ENCODE measurements around the gene NR4A1. TPM values are rescaled to one million over a fixed set of nuclear protein-coding genes. Genes with fewer than 3 reads are reported as not detected.

NR4A1 gene
- total and polyA plus RNA-seq, 2 of the 13 experiments (the other 11 are each of a cell fraction or from before 2014, with no cell fraction given) = 5.7 to 15.2 TPM

GRCh38 chr12:52062167-52063081 lies 11.2 kb downstream of the NR4A1 start (continued):
- TF ChIP-seq PAX8 (CRISPR knock-in tag; IDR thresholded peaks at IDR 0.05; ENCODE audit: borderline replicate concordance) = no peak
- no peak for TF ChIP-seq MAFF (IDR thresholded peaks at IDR 0.05; ENCODE audit: low read depth, low read length)
- TF ChIP-seq ZBTB7A (CRISPR knock-in tag; IDR thresholded peaks at IDR 0.05) = 0 out of 2 replicates have a peak, but pooled peaks have one; percentile 8
- TF ChIP-seq ZNF143 (CRISPR knock-in tag; IDR thresholded peaks at IDR 0.05) = 0 out of 2 replicates have a peak, but pooled peaks have one; percentile 32
- TF ChIP-seq ZNF572 (CRISPR knock-in tag; IDR thresholded peaks at IDR 0.05) = 0 out of 2 replicates have a peak, but pooled peaks have one; percentile 51
- TF ChIP-seq DNMT1 (CRISPR knock-in tag; IDR thresholded peaks at IDR 0.05) = no peak
- no peak for TF ChIP-seq MXD4 (CRISPR knock-in tag; IDR thresholded peaks at IDR 0.05)
- TF ChIP-seq ZNF121 (CRISPR knock-in tag; IDR thresholded peaks at IDR 0.05) = 0 out of 2 replicates have a peak, but pooled peaks have one; percentile 4
- 0 out of 2 replicates have a peak, but pooled peaks have one; percentile 58 for TF ChIP-seq ZBTB46 (CRISPR knock-in tag; IDR thresholded peaks at IDR 0.05; ENCODE audit: borderline replicate concordance)
- no peak for TF ChIP-seq MED8 (CRISPR knock-in tag; IDR thresholded peaks at IDR 0.05; ENCODE audit: insufficient replicate concordance)
- 0 out of 2 replicates have a peak, but pooled peaks have one; percentile 53 for TF ChIP-seq MTA1 (CRISPR knock-in tag; IDR thresholded peaks at IDR 0.05; ENCODE audit: borderline replicate concordance)
- no peak for TF ChIP-seq TSC22D2 (CRISPR knock-in tag; IDR thresholded peaks at IDR 0.05; ENCODE audit: borderline replicate concordance)
- TF ChIP-seq ARNTL (CRISPR knock-in tag; IDR thresholded peaks at IDR 0.05) = peak; percentile 50; the same call in 1 of the 2 replicates
- peak; percentile 36; the same call in 1 of the 2 replicates for TF ChIP-seq ZNF609 (CRISPR knock-in tag; IDR thresholded peaks at IDR 0.05; ENCODE audit: borderline replicate concordance)
- TF ChIP-seq ZNF768 (CRISPR knock-in tag; IDR thresholded peaks at IDR 0.05) = no peak; the same call in 1 of the 2 replicates
- TF ChIP-seq ZSCAN25 (CRISPR knock-in tag; IDR thresholded peaks at IDR 0.05) = 0 out of 2 replicates have a peak, but pooled peaks have one; percentile 29
- TF ChIP-seq HNF1B (CRISPR knock-in tag; IDR thresholded peaks at IDR 0.05) = 0 out of 2 replicates have a peak, but pooled peaks have one; percentile 25
- TF ChIP-seq ZFX (CRISPR knock-in tag; IDR thresholded peaks at IDR 0.05; ENCODE audit: low read depth) = peak; percentile 72
- peak; percentile 59; the same call in 1 of the 2 replicates for TF ChIP-seq TBX2 (CRISPR knock-in tag; IDR thresholded peaks at IDR 0.05; ENCODE audit: borderline replicate concordance)
- peak; percentile 44; the same call in 1 of the 2 replicates for TF ChIP-seq ZNF747 (CRISPR knock-in tag; IDR thresholded peaks at IDR 0.05; ENCODE audit: borderline replicate concordance)

All from HepG2 (cell line).